Fibroblast of pulmonary artery (primary cell): ENCODE measurements around the gene CAMK2B.

Experiments
- DNase-seq: peaks from one replicate; pipeline ENCODE4 v3.0.0-alpha.2; 2010; ENCODE audit warnings: low read depth
- H3K4me3 ChIP-seq: replicated peaks from 2 replicates; pipeline ENCODE4 v1.5.1; 2011; ENCODE audit warnings: low read depth, mild to moderate bottlenecking, control low read depth, low read length, moderate library complexity
- TF ChIP-seq, protein P1 (sequence below): IDR thresholded peaks from 2 replicates; pipeline ENCODE4 v1.5.1; 2011; ENCODE audit warnings: mild to moderate bottlenecking, control low read depth, low read length, inconsistent platforms; ENCODE audit errors: missing control alignments

The CAMK2B gene

DNA sequence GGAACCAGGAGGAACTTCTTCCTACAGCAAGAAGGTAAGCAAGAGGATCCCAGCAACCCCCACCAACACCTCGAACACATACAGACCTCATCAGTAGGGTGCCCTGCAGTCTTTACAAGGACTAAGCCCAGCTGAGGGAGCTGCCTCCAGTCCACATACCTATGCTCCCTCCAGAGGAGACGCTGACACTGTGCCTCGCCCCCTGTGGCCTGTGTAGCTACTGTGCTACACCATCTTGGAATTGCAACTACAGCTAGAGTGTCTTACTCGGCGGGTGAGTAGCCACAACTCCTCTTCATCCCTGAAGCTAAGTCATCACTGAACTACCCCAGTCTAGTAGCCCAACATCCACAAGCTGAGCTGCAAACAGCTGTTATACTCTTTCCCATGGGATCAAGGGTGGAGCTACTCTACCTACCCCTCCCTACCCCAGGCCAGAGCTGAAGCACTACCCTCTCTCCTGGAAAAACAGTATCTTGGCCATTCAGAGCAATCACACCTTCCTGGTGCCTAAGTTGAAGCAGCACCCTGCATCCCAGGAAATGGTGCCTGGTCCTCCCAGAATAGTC, 42.2 kb upstream of the CAMK2B start:
- DNase-seq = no peak
- H3K4me3 ChIP-seq = no peak overlapping the region
- TF ChIP-seq, protein P1, sequence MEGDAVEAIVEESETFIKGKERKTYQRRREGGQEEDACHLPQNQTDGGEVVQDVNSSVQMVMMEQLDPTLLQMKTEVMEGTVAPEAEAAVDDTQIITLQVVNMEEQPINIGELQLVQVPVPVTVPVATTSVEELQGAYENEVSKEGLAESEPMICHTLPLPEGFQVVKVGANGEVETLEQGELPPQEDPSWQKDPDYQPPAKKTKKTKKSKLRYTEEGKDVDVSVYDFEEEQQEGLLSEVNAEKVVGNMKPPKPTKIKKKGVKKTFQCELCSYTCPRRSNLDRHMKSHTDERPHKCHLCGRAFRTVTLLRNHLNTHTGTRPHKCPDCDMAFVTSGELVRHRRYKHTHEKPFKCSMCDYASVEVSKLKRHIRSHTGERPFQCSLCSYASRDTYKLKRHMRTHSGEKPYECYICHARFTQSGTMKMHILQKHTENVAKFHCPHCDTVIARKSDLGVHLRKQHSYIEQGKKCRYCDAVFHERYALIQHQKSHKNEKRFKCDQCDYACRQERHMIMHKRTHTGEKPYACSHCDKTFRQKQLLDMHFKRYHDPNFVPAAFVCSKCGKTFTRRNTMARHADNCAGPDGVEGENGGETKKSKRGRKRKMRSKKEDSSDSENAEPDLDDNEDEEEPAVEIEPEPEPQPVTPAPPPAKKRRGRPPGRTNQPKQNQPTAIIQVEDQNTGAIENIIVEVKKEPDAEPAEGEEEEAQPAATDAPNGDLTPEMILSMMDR = no peak

DNA sequence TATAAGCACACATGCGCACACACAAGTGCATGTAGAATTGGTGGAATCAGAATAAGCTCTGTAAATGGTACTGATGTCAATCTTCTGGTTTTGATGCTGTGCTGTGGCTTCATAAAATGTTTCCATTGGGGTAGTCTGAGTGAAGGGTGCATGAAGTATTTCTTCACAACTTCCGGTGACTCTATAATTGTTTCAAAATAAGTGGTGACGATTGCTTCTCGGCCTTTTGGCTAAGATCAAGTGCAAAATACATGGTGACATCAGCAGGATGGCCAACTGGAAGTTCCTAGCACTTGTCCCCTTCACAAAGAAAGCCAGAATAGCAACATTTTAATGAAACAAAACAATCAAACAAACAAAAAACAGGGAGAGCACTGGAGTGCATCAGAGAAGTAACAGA, 41.6 kb upstream of the CAMK2B start:
- no peak for DNase-seq
- H3K4me3 ChIP-seq = no peak overlapping the region
- TF ChIP-seq, protein P1 = no peak

DNA sequence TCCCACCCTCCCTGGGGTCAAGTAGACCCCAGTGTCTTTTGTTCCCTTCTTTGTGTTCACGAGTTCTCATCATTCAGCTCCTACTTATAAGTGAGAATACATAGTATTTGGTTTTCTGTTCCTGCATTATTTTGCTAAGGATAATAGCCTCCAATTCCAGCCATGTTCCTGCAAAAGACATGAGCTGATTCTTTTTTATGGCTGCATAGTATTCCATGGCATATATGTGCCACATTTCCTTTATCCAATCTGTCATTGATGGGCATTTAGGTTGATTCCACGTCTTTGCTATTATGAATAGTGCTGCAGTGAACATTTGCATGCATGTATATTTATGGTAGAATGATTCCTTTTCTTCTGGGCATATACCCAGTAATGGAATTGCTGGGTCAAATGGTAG, 28.3 kb upstream of the CAMK2B start:
- DNase-seq = no peak
- H3K4me3 ChIP-seq = no peak overlapping the region
- TF ChIP-seq, protein P1 = no peak

DNA sequence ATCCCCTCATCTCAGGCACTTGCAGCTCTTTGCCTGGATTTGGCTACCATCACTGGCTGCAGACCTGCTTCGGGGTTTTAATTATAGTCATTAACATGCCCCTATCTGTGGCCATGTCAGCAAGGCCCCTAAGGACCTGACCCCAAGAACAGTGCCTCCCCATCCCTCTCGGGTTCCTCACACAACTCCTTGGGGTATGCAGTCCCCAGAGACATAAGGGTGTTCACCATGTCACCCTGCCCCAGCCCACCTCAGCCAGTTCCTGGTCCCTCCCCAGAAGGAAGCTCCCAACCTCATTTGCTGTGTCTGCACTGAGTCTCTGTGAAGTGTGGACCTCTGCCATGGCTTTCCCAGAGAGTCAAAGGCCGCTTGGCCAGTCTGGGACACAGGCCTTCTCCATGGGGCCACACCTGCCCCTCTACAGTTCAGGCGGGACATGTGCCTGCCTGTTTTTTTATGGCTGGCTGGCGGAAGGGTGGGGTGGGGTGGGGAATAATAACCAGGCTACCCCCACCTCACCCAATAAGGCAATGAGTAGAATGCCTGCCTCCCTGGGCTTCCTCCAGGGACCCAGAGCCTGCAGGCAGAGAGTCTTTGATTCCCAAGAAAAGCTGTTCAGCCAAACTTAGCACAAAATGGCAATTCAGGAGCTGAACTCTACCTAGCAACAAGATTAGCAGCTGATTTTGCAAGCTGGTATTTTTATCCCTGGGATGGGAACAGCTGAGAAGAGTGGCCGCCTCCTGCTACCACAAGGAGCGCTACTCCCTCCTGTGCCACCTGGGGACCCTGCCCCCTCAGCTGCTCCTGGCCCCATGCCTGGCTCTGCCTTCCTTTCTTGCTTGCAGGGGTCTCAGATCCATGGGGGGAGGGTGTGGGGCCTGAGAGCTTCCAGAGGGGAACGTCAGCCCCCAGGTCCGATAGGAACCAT, 23.7 kb upstream of the CAMK2B start:
- TF ChIP-seq, protein P1 = peak; percentile 14
- no peak overlapping the region for H3K4me3 ChIP-seq
- no peak for DNase-seq

DNA sequence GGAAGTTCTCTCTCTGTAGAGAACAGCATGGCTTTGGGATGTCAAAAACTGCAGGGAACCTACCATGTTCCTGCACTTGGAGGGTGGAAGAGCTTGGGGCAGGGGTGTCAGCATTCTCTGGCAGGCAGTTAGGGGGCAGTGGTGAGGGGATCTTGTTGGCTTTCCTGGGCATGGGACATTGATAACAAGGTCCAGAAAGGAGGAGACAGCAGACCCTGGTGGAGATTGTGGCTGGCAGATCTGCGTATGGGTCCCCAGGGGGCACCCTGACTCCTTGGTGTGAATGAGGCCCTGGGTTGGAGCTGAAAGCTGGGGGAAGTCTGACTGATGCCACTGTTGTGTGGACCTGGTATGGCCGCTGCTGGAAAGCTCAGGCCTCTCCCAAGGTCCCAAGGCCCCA, 22.9 kb upstream of the CAMK2B start:
- no peak overlapping the region for H3K4me3 ChIP-seq
- TF ChIP-seq, protein P1 = peak; percentile 59
- peak; percentile 62 for DNase-seq

DNA sequence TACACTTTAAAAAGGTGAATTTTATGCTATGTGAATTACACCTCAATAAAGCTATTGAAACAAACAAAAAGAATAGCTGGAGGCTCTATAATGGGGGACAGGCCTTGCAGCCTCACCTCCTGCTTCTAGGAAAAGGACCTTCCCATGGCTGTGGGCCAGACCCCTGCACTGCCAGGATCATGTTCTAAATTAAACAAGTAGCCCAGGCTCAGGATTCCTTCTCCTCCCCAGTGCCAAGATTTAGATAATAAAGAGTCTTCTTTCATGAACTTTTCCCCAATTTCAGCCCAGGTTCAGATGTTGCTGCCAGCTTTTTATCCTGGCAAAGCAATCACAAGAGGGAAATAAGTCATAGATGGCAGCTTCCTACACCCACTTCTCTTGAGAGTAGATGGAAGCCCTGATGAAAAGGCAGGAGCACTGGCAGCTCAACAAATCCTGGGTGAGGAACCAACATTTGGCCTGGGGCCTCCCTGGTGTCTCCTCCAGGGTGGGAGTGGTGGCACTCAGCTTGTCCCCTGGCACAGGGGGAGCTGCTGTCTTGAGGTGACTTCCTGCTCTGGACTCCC, 22.2 kb upstream of the CAMK2B start:
- DNase-seq = no peak
- no peak overlapping the region for H3K4me3 ChIP-seq
- TF ChIP-seq, protein P1 = no peak
